Activated B cell treated with CpG ODN at 0.5 μM for 24 hours (primary cell): ENCODE results near the gene TMEM181. TPM values are rescaled to one million over a fixed set of nuclear protein-coding genes. Genes with fewer than 3 reads are reported as not detected.

Experiments
- ATAC-seq: fragments of 200-7000 bp; cut with Tn5 transposase; one replicate; pipeline ENCODE4 v1.10.0; 2021; ENCODE audit warnings: low read depth, mild to moderate bottlenecking, moderate library complexity
- CTCF ChIA-PET: fragments of 350-600 bp; sonication (Branson Sonifier 250); formaldehyde crosslinking; loops from one replicate; lab custom pipeline; 2021; ENCODE audit warnings: antibody characterized with exemption; lab: Charles Lee
- POLR2A ChIA-PET: fragments of 350-600 bp; sonication (Branson Sonifier 250); formaldehyde crosslinking; loops from one replicate; lab custom pipeline; 2021; ENCODE audit warnings: antibody characterized with exemption; lab: Charles Lee
- DNase-seq: peaks from one replicate; pipeline ENCODE4 v3.0.0; 2022
- H3K27ac Mint-ChIP-seq: one replicate; pipeline ENCODE4 v1.8.0; 2020; ENCODE audit warnings: mixed read lengths
- H3K27me3 Mint-ChIP-seq: one replicate; pipeline ENCODE4 v1.8.0; 2021; ENCODE audit warnings: mixed read lengths
- H3K36me3 Mint-ChIP-seq: one replicate; pipeline ENCODE4 v1.8.0; 2021; ENCODE audit warnings: low read depth, mixed read lengths
- H3K4me1 Mint-ChIP-seq: one replicate; pipeline ENCODE4 v1.8.0; 2021; ENCODE audit warnings: mixed read lengths
- H3K4me3 Mint-ChIP-seq: one replicate; pipeline ENCODE4 v1.8.0; 2020; ENCODE audit warnings: mild to moderate bottlenecking, mixed read lengths
- H3K9me3 Mint-ChIP-seq: one replicate; pipeline ENCODE4 v1.8.0; 2020; ENCODE audit warnings: mixed read lengths
- intact Hi-C: fragments of 100-400 bp; cut with micrococcal nuclease; formaldehyde crosslinking; loops from one replicate; pipeline ENCODE4 v1.15.1; 2024
- total RNA-seq: library from RNA; stranded (reverse); gene quantifications from 2 replicates; pipeline ENCODE4 v1.2.3, GENCODE V29; 2022
- TF ChIP-seq, protein P1 (sequence below): fragments of 200-600 bp; IDR thresholded peaks from one replicate; pipeline ENCODE4 v1.8.0; 2022; ENCODE audit warnings: antibody characterized with exemption, mild to moderate bottlenecking

TMEM181 gene
- total RNA-seq, 1 donor from 2014 or later: 8.8 TPM

- no peaks in the 10 kb centered on the region for H3K36me3 Mint-ChIP-seq
- H3K4me1 Mint-ChIP-seq: no peaks in the 10 kb centered on the region
- no peak overlapping the region for H3K4me3 Mint-ChIP-seq
- intact Hi-C loops: no loop called here
- ChIA-PET POLR2A (no interaction called here), CTCF (no interaction called here)
- peaks cover 25% of the 10 kb centered on the region for H3K27me3 Mint-ChIP-seq
- DNase-seq: no peak
- TF ChIP-seq, protein P1, sequence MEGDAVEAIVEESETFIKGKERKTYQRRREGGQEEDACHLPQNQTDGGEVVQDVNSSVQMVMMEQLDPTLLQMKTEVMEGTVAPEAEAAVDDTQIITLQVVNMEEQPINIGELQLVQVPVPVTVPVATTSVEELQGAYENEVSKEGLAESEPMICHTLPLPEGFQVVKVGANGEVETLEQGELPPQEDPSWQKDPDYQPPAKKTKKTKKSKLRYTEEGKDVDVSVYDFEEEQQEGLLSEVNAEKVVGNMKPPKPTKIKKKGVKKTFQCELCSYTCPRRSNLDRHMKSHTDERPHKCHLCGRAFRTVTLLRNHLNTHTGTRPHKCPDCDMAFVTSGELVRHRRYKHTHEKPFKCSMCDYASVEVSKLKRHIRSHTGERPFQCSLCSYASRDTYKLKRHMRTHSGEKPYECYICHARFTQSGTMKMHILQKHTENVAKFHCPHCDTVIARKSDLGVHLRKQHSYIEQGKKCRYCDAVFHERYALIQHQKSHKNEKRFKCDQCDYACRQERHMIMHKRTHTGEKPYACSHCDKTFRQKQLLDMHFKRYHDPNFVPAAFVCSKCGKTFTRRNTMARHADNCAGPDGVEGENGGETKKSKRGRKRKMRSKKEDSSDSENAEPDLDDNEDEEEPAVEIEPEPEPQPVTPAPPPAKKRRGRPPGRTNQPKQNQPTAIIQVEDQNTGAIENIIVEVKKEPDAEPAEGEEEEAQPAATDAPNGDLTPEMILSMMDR: no peak
- H3K27ac Mint-ChIP-seq: no peak overlapping the region
- ATAC-seq: no peak
- H3K9me3 Mint-ChIP-seq: no peaks in the 10 kb centered on the region
Observed at GRCh38 chr6:158545043-158545966, 14.6 kb upstream of the TMEM181 start.

DNA sequence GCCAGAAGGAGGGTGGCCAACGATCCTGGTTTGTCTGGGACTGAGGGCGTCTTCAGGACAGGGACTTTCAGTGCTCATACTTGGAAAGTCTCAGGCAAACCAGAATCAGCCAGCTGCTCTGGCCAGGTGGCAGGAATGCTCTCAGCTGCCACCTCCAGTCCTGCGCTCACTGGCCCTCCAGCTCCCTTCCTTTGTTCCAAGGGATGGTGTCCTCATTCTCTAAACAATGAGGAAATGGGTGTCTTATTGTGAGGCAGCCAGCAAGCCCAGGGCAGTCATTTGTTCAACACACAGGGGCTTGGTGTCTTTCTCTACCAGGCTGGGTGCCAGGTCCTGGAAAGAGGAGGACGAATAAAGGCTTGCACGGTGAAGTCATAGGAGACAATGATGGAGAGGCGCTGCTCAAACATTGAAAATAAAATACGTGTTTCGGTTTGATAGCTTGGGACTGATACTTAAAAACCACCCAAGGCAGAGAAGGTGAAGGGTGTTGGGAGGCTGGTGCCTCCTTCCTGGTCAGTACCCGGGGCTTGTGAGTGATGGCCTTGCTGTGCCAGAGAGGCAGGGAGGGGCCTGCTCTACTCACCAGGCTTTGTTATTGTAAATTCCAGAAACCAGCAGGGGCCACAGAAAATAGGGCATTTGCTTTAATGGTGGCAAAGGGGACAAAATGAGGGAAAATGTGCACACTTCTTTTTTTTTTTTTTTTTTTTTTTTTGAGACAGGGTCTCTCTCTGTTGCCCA, 11.3 kb upstream of the TMEM181 start:
- intact Hi-C loops: no loop called here
- Mint-ChIP-seq H3K4me1 (no peaks in the 10 kb centered on the region), H3K9me3 (no peaks in the 10 kb centered on the region)

DNA sequence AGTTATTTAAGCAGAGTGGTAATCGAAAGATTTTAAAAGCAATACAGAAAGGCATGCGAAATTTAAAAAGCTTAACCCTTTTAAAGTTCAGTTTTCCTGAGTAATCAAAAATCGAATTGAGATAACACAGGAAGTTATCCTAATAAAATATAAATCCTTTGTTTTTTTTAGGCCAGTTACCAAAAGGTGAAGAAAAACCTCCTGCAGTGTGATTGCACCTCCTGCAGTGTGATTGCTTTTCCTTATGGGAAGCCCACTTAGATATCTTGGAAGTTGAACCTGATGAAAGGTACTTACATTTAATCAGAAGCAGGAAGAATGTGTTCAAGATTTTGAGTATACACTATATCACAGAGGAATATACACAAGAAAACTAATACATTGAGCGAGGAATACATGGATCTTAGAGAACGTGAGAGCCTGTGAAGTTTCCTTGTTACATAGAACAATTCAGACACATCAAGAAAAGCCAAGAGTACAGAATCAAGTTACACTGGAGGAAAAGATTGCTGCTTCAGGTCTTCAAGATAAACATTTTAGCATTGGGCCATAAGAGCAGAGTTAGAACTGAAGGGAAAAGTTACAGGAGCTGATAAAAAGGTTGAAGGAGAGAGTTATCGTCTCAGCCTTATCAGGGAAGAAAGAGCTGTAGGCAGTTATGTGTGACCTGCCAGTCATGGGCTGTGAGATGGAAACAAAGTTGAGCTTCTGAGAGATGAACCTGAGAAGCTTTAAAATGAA, 7.7 kb upstream of the TMEM181 start:
- Mint-ChIP-seq H3K27me3 (peaks cover 6% of the 10 kb centered on the region), H3K27ac (no peak overlapping the region), H3K4me1 (no peaks in the 10 kb centered on the region), H3K36me3 (no peaks in the 10 kb centered on the region), H3K9me3 (no peaks in the 10 kb centered on the region), H3K4me3 (no peak overlapping the region)
- no peak for DNase-seq
- ChIA-PET POLR2A (interaction anchor here (0.6 kb wide), 1 partner anchor 17 kb away, joined by 5 read pairs; no protein-coding TSS in a partner anchor), CTCF (interaction anchor here (0.9 kb wide), 1 partner anchor 331 kb away, joined by 3 read pairs; no protein-coding TSS in a partner anchor)
- TF ChIP-seq, protein P1: no peak
- no peak for ATAC-seq
- intact Hi-C loops: no loop called here

More for the DNA sequence above, 11.3 kb upstream of the TMEM181 start:
- CTCF ChIA-PET: no interaction called here
- ATAC-seq (no peak), DNase-seq (no peak)
- TF ChIP-seq, protein P1: no peak
- Mint-ChIP-seq H3K27me3 (peaks cover 15% of the 10 kb centered on the region), H3K36me3 (no peaks in the 10 kb centered on the region), H3K4me3 (no peak overlapping the region), H3K27ac (no peak overlapping the region)
- POLR2A ChIA-PET: no interaction called here

GRCh38 chr6:158552796-158553138, 7.1 kb upstream of the TMEM181 start:
- ChIA-PET CTCF (interaction anchor here (0.8 kb wide), 1 partner anchor 338 kb away, joined by 4 read pairs; no protein-coding TSS in a partner anchor), POLR2A (interaction anchor here (0.6 kb wide), 1 partner anchor 17 kb away, joined by 5 read pairs; no protein-coding TSS in a partner anchor)
- H3K27me3 Mint-ChIP-seq: peaks cover 6% of the 10 kb centered on the region
- H3K4me3 Mint-ChIP-seq: no peak overlapping the region
- no peak for ATAC-seq
- H3K36me3 Mint-ChIP-seq: no peaks in the 10 kb centered on the region
- TF ChIP-seq, protein P1: no peak
- H3K4me1 Mint-ChIP-seq: no peaks in the 10 kb centered on the region
- no peak overlapping the region for H3K27ac Mint-ChIP-seq
- no peaks in the 10 kb centered on the region for H3K9me3 Mint-ChIP-seq
- no peak for DNase-seq
- intact Hi-C loops: no loop called here
